Astrocyte (in vitro differentiated cells and primary cell): ENCODE results near the gene TTC7B. TPM values are rescaled to one million over a fixed set of nuclear protein-coding genes. Genes with fewer than 3 reads are reported as not detected.

Source experiments
- DNase-seq: peaks from one replicate; pipeline ENCODE4 v3.0.0-alpha.2; 2010; ENCODE audit warnings: low read depth
- FAIRE-seq: peaks from 2 replicates; lab custom pipeline; 2011; peaks lifted over from hg19 to GRCh38; lab: Jason Lieb, UNC
- H2AFZ ChIP-seq: 2 replicates; pipeline ENCODE4 v1.6.0; 2012; ENCODE audit warnings: low read depth, low read length, inconsistent platforms
- H3K27ac ChIP-seq: 2 replicates; pipeline ENCODE4 v1.5.1; 2011; ENCODE audit warnings: low read depth, low read length, inconsistent platforms
- H3K27me3 ChIP-seq: 2 replicates; pipeline ENCODE4 v1.6.0; 2011; ENCODE audit warnings: low read length, inconsistent platforms; ENCODE audit not compliant: insufficient read depth
- H3K36me3 ChIP-seq: 2 replicates; pipeline ENCODE4 v1.5.1; 2011; ENCODE audit warnings: low read length, inconsistent platforms; ENCODE audit not compliant: insufficient read depth
- H3K4me1 ChIP-seq: 2 replicates; pipeline ENCODE4 v1.5.1; 2011; ENCODE audit warnings: low read length, inconsistent platforms; ENCODE audit not compliant: insufficient read depth
- H3K4me2 ChIP-seq: 2 replicates; pipeline ENCODE4 v1.6.0; 2012; ENCODE audit warnings: low read length, inconsistent platforms
- H3K4me3 ChIP-seq: 2 replicates; pipeline ENCODE4 v1.5.1; 2011; ENCODE audit warnings: low read depth, mild to moderate bottlenecking, low read length, inconsistent platforms; ENCODE audit not compliant: insufficient read depth
- H3K79me2 ChIP-seq: 2 replicates; pipeline ENCODE4 v1.6.0; 2012; ENCODE audit warnings: mild to moderate bottlenecking, low read length, inconsistent platforms; ENCODE audit not compliant: insufficient read depth
- H3K9ac ChIP-seq: 2 replicates; pipeline ENCODE4 v1.6.0; 2012; ENCODE audit warnings: mild to moderate bottlenecking, low read length, inconsistent platforms
- H3K9me3 ChIP-seq: 2 replicates; pipeline ENCODE4 v1.5.1; 2012; ENCODE audit warnings: low read depth, mild to moderate bottlenecking, low read length, inconsistent platforms; ENCODE audit not compliant: insufficient read depth
- H4K20me1 ChIP-seq: 2 replicates; pipeline ENCODE4 v1.6.0; 2012; ENCODE audit warnings: low read length, inconsistent platforms; ENCODE audit not compliant: insufficient read depth
- H3K27ac Mint-ChIP-seq: one replicate; pipeline ENCODE4 v1.8.0; 2021; ENCODE audit warnings: mild to moderate bottlenecking, mixed read lengths; ENCODE audit not compliant: unreplicated experiment
- H3K27me3 Mint-ChIP-seq: one replicate; pipeline ENCODE4 v1.8.0; 2021; ENCODE audit warnings: low read depth, mixed read lengths; ENCODE audit not compliant: unreplicated experiment
- H3K36me3 Mint-ChIP-seq: one replicate; pipeline ENCODE4 v1.8.0; 2021; ENCODE audit warnings: low read depth, mixed read lengths; ENCODE audit not compliant: unreplicated experiment
- H3K4me1 Mint-ChIP-seq: one replicate; pipeline ENCODE4 v1.8.0; 2021; ENCODE audit warnings: low read depth, mixed read lengths; ENCODE audit not compliant: unreplicated experiment
- H3K4me3 Mint-ChIP-seq: one replicate; pipeline ENCODE4 v1.8.0; 2021; ENCODE audit warnings: mild to moderate bottlenecking, moderate library complexity, mixed read lengths; ENCODE audit not compliant: unreplicated experiment
- H3K9me3 Mint-ChIP-seq: one replicate; pipeline ENCODE4 v1.8.0; 2021; ENCODE audit warnings: mild to moderate bottlenecking, mixed read lengths; ENCODE audit not compliant: unreplicated experiment
- EZH2 ChIP-seq: IDR thresholded peaks from 2 replicates; pipeline ENCODE4 v1.6.1; 2012; ENCODE audit warnings: mild to moderate bottlenecking, low read length, inconsistent platforms; ENCODE audit not compliant: insufficient read depth
- total RNA-seq: library from RNA; stranded (reverse); gene quantifications from 2 replicates; pipeline ENCODE4 v1.2.1, GENCODE V29; 2021
- TF ChIP-seq, protein P1 (sequence below): IDR thresholded peaks from 2 replicates; pipeline ENCODE4 v1.5.1; 2011; ENCODE audit warnings: low read depth, mild to moderate bottlenecking, inconsistent platforms, low read length, moderate library complexity; ENCODE audit not compliant: insufficient read depth

TTC7B gene
- total RNA-seq, 1 donor from 2014 or later: 42.1 TPM

DNA sequence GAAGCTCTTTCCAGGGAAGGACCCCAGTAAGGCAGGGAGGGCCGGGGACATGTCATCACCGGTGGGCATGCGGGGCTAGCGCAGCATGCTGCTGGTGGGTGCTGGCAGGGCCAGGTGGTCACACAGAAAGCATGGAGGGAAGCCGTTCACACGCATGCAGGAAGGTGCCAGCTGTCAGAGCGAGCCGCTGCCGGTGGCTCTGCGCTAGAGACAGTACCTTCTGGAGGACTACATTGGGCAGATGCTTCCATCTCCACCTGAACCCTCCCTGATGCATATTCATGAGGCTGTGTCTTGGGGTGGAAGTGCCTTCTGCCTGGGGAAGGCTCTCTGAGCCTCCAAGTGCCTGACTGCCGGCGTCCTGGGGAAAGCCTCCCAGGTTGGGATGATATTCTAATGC is 215.6 kb downstream of the TTC7B start:
- Histone ChIP-seq H3K27ac (no peak overlapping the region), H3K36me3 (no peaks in the 10 kb centered on the region), H3K9ac (no peak overlapping the region), H3K27me3 (no peaks in the 10 kb centered on the region), H3K4me1 (no peaks in the 10 kb centered on the region), H3K79me2 (no peaks in the 10 kb centered on the region), H3K4me3 (no peak overlapping the region), H2AFZ (no peak overlapping the region), H4K20me1 (no peaks in the 10 kb centered on the region), H3K4me2 (no peak overlapping the region), H3K9me3 (no peaks in the 10 kb centered on the region)
- Mint-ChIP-seq H3K27me3 (peaks cover 3% of the 10 kb centered on the region), H3K27ac (no peak overlapping the region), H3K4me3 (no peak overlapping the region), H3K4me1 (peaks cover 5% of the 10 kb centered on the region), H3K9me3 (no peaks in the 10 kb centered on the region), H3K36me3 (peaks cover 2% of the 10 kb centered on the region)
- DNase-seq (no peak), FAIRE-seq (no peak)
- no peak for TF ChIP-seq EZH2
- TF ChIP-seq, protein P1, sequence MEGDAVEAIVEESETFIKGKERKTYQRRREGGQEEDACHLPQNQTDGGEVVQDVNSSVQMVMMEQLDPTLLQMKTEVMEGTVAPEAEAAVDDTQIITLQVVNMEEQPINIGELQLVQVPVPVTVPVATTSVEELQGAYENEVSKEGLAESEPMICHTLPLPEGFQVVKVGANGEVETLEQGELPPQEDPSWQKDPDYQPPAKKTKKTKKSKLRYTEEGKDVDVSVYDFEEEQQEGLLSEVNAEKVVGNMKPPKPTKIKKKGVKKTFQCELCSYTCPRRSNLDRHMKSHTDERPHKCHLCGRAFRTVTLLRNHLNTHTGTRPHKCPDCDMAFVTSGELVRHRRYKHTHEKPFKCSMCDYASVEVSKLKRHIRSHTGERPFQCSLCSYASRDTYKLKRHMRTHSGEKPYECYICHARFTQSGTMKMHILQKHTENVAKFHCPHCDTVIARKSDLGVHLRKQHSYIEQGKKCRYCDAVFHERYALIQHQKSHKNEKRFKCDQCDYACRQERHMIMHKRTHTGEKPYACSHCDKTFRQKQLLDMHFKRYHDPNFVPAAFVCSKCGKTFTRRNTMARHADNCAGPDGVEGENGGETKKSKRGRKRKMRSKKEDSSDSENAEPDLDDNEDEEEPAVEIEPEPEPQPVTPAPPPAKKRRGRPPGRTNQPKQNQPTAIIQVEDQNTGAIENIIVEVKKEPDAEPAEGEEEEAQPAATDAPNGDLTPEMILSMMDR: no peak

DNA sequence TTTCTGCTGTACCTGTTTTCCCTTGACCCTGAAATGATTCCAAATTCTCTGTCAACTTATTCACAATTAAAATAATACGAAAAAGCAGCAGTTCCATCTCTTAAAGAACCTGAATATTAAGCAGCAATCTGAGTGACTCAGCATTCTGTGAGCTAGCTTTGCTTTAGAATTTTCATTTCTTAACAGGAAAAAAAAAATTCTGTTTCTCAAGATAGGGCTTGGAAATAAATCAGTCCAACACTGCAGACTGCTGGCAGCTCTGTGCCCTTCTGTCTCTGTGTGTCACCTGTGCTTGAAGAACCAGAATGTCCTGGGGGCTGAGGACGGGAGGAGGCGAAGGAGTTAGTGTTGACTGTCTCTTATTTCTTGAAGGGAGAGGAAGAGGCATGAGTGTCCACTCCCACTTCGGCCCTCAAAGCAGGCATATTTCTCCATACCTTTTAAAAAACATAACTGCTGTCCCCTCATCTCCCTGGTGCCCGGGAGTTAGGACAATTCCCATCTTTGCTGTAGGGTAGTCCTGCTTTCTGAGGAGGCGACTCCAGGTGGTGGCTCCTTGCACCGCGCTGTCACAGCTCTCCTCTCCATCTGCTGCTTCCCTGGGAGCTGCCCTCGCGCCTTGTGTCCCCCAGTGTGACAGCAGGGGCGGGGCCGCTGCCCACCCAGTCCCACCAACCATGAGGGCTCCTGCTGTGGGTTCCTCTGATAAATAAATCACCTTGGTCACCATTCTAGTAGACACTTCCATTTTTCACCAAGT is 216.3 kb downstream of the TTC7B start:
- Mint-ChIP-seq H3K27me3 (peaks cover 3% of the 10 kb centered on the region), H3K4me3 (no peak overlapping the region), H3K27ac (peak overlapping the region; percentile 7), H3K9me3 (no peaks in the 10 kb centered on the region), H3K4me1 (peaks cover 5% of the 10 kb centered on the region), H3K36me3 (peaks cover 2% of the 10 kb centered on the region)
- Histone ChIP-seq H3K79me2 (no peaks in the 10 kb centered on the region), H3K27me3 (no peaks in the 10 kb centered on the region), H3K27ac (no peak overlapping the region), H3K9me3 (no peaks in the 10 kb centered on the region), H3K9ac (peak overlapping the region; percentile 33), H3K4me1 (no peaks in the 10 kb centered on the region), H3K4me3 (no peak overlapping the region), H2AFZ (peak overlapping the region; percentile 7), H4K20me1 (no peaks in the 10 kb centered on the region), H3K4me2 (peak overlapping the region; percentile 38), H3K36me3 (no peaks in the 10 kb centered on the region)
- no peak for DNase-seq
- no peak for FAIRE-seq
- TF ChIP-seq, protein P1: no peak
- no peak for TF ChIP-seq EZH2

DNA sequence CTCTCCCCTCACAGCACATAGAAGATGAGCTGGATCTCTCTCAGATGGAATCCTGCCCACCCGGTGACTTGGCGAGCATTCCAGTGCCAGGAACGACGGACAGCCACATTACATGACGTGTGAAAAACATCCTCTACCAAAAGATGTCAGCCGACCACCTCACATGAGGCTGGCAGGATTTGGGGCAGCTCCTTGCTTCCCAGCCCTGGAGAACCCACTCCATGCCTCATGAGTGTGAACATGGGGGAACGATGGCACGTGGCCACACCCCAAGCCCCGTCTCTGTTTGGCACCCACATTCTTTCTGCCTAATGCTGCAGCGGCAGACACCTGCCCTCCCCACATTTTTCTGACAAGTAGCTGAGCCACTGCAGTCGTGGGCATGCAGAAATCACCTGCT is 216.9 kb downstream of the TTC7B start:
- Mint-ChIP-seq H3K4me3 (no peak overlapping the region), H3K9me3 (no peaks in the 10 kb centered on the region), H3K36me3 (peaks cover 2% of the 10 kb centered on the region), H3K27me3 (peaks cover 3% of the 10 kb centered on the region), H3K27ac (peak overlapping the region; percentile 7), H3K4me1 (peaks cover 5% of the 10 kb centered on the region)
- Histone ChIP-seq H3K27ac (no peak overlapping the region), H3K4me1 (no peaks in the 10 kb centered on the region), H4K20me1 (no peaks in the 10 kb centered on the region), H3K27me3 (no peaks in the 10 kb centered on the region), H3K36me3 (no peaks in the 10 kb centered on the region), H2AFZ (peak overlapping the region; percentile 63), H3K9me3 (no peaks in the 10 kb centered on the region), H3K9ac (peak overlapping the region; percentile 33), H3K4me3 (no peak overlapping the region), H3K79me2 (no peaks in the 10 kb centered on the region), H3K4me2 (peak overlapping the region; percentile 38)
- DNase-seq: no peak
- no peak for FAIRE-seq
- TF ChIP-seq EZH2: no peak
- TF ChIP-seq, protein P1: no peak
